ENCODE measurements around the gene GID8. TPM values are rescaled to one million over a fixed set of nuclear protein-coding genes. Genes with fewer than 3 reads are reported as not detected.

GID8 gene
- total and polyA plus RNA-seq, 4 donors, result 10.2 to 23.6 (median 14.6) TPM

GRCh38 chr20:62969939-62970306 lies 32.0 kb downstream of the GID8 start:
- peaks cover 0 to 8% (median 5%) of the 10 kb centered on the region in 4 donors for H3K27me3 ChIP-seq (ENCODE audit: control insufficient read depth in 4 of 4, insufficient read depth in 4 of 4, low read length in 3 of 4)
- no peak overlapping the region for H3K27ac ChIP-seq (ENCODE audit: low read depth in 1 of 2, low read length in 2 of 2)
- no peaks in the 10 kb centered on the region for H3K9me3 ChIP-seq (ENCODE audit: control insufficient read depth in 4 of 4, low read length in 3 of 4)
- 73% methylated on average over 8 of the region's 8 CpGs for WGBS
- H3K9ac ChIP-seq (ENCODE audit: low read depth in 1 of 2, low read length in 2 of 2), result no peak overlapping the region
- DNase-seq (ENCODE audit: low spot score), result no peak
- H3K36me3 ChIP-seq (ENCODE audit: control insufficient read depth in 4 of 4, insufficient read depth in 3 of 4, low read depth in 1 of 4, low read length in 3 of 4), result peaks cover 6 to 16% (median 8%) of the 10 kb centered on the region in 4 donors
- H3K4me1 ChIP-seq (ENCODE audit: control insufficient read depth in 4 of 4, insufficient read depth in 4 of 4, low read length in 3 of 4), result peaks cover 5 to 20% (median 10%) of the 10 kb centered on the region in 4 donors
- TF ChIP-seq MAX (IDR thresholded peaks at IDR 0.05) (no peak), HNF4G (IDR thresholded peaks at IDR 0.05) (no peak), ATF3 (IDR thresholded peaks at IDR 0.05) (no peak), NR2F2 (IDR thresholded peaks at IDR 0.05) (no peak), FOXA1 (IDR thresholded peaks at IDR 0.05) (no peak), JUND (IDR thresholded peaks at IDR 0.05) (no peak), GABPA (IDR thresholded peaks at IDR 0.05 in 1 of 2, conservative IDR thresholded peaks at IDR 0.05 in 1 of 2) (no peak), YY1 (IDR thresholded peaks at IDR 0.05) (no peak), CTCF (IDR thresholded peaks at IDR 0.05; ENCODE audit: low read depth, low read length, missing input control) (no peak), REST (IDR thresholded peaks at IDR 0.05) (no peak), ZBTB33 (IDR thresholded peaks at IDR 0.05) (no peak), RXRA (IDR thresholded peaks at IDR 0.05) (no peak)
- H3K4me3 ChIP-seq (ENCODE audit: low read depth in 1 of 3, low read length in 3 of 3), result no peak overlapping the region

- WGBS, result 56% methylated on average over 33 of the region's 33 CpGs
- no peak for DNase-seq (ENCODE audit: low spot score)
- peaks cover 5 to 20% (median 10%) of the 10 kb centered on the region in 4 donors for H3K4me1 ChIP-seq (ENCODE audit: control insufficient read depth in 4 of 4, insufficient read depth in 4 of 4, low read length in 3 of 4)
- H3K36me3 ChIP-seq (ENCODE audit: control insufficient read depth in 4 of 4, insufficient read depth in 3 of 4, low read depth in 1 of 4, low read length in 3 of 4), result peaks cover under 1 to 9% (median 3%) of the 10 kb centered on the region in 4 donors
- H3K27ac ChIP-seq (ENCODE audit: low read depth in 1 of 2, low read length in 2 of 2), result no peak overlapping the region
- TF ChIP-seq SP1 (IDR thresholded peaks at IDR 0.05), result no peak
- TF ChIP-seq YY1 (IDR thresholded peaks at IDR 0.05), result no peak
- peak in 1 of 2 donors; percentile 53 for TF ChIP-seq EGR1 (IDR thresholded peaks at IDR 0.05; ENCODE audit: low read depth in 2 of 2)
- no peaks in the 10 kb centered on the region for H3K9me3 ChIP-seq (ENCODE audit: control insufficient read depth in 4 of 4, low read length in 3 of 4)
- H3K27me3 ChIP-seq (ENCODE audit: control insufficient read depth in 4 of 4, insufficient read depth in 4 of 4, low read length in 3 of 4), result peaks cover 0 to 8% (median 5%) of the 10 kb centered on the region in 4 donors
- no peak overlapping the region for H3K9ac ChIP-seq (ENCODE audit: low read depth in 1 of 2, low read length in 2 of 2)
- H3K4me3 ChIP-seq (ENCODE audit: low read depth in 1 of 3, low read length in 3 of 3), result no peak overlapping the region
Measured at GRCh38 chr20:62970307-62971210, 32.6 kb downstream of the GID8 start.

Measured in liver (tissue), 9 donors.